Panc1 (cell line): ENCODE measurements around the gene SYNE1. TPM values are rescaled to one million over a fixed set of nuclear protein-coding genes. Genes with fewer than 3 reads are reported as not detected.

Source experiments
- ATAC-seq: fragments of 200-7000 bp; cut with Tn5 transposase; 2 replicates; pipeline ENCODE4 v1.9.1; 2020; ENCODE audit warnings: mild to moderate bottlenecking, moderate library complexity
- BruUV-seq: library from RNA; stranded (reverse); fragments of 400-500 nt; replicated peaks from 2 replicates; lab custom pipeline; 2021; lab: Mats Ljungman, UMichigan
- CTCF ChIA-PET: fragments of 300-600 bp; sonication (Branson Sonifier 250); formaldehyde crosslinking; loops from one replicate; lab custom pipeline; 2022; ENCODE audit warnings: antibody characterized with exemption; lab: Charles Lee
- POLR2A ChIA-PET: fragments of 300-600 bp; sonication (Branson Sonifier 250); formaldehyde crosslinking; loops from one replicate; lab custom pipeline; 2022; ENCODE audit warnings: antibody characterized with exemption; lab: Charles Lee
- DNase-seq: peaks from one replicate; pipeline ENCODE4 v3.0.0-alpha.2; 2010; ENCODE audit warnings: low read depth, low spot score
- H3K27ac ChIP-seq: 2 replicates; pipeline ENCODE4 v1.5.1; 2011; ENCODE audit warnings: mild to moderate bottlenecking, low read length, inconsistent platforms
- H3K27me3 ChIP-seq: fragments of 200-500 bp; sonication (Bioruptor generic); 2 replicates; pipeline ENCODE4 v1.6.0; 2014; ENCODE audit warnings: low read length, inconsistent platforms; ENCODE audit not compliant: control insufficient read depth, insufficient read depth
- H3K36me3 ChIP-seq: fragments of 200-500 bp; sonication (Bioruptor generic); 2 replicates; pipeline ENCODE4 v1.5.1; 2014; ENCODE audit warnings: inconsistent platforms, mild to moderate bottlenecking, low read length, moderate library complexity; ENCODE audit not compliant: control insufficient read depth, insufficient read depth
- H3K4me1 ChIP-seq: 2 replicates; pipeline ENCODE4 v1.5.1; 2011; ENCODE audit warnings: inconsistent platforms, mild to moderate bottlenecking, low read length, moderate library complexity; ENCODE audit not compliant: control insufficient read depth, insufficient read depth
- H3K4me3 ChIP-seq, 2 experiments: 2 replicates each; pipeline ENCODE4 v1.5.1; 2011 to 2012; ENCODE audit warnings: low read depth in 2 of 2, low read length in 2 of 2, mild to moderate bottlenecking in 2 of 2, inconsistent platforms in 1 of 2, moderate library complexity in 1 of 2
- H3K9me3 ChIP-seq: fragments of 200-500 bp; sonication (Bioruptor generic); 2 replicates; pipeline ENCODE4 v1.5.1; 2014; ENCODE audit warnings: low read depth, mild to moderate bottlenecking, inconsistent platforms, low read length, moderate library complexity; ENCODE audit not compliant: control insufficient read depth, insufficient read depth
- CTCF ChIP-seq: fragments of 450-650 bp; IDR thresholded peaks from 2 replicates; pipeline ENCODE4 v1.5.1; 2017; ENCODE audit warnings: mild to moderate bottlenecking
- POLR2AphosphoS5 ChIP-seq: IDR thresholded peaks from 2 replicates; pipeline ENCODE4 v1.6.1; 2012; ENCODE audit warnings: mild to moderate bottlenecking, low read depth, low read length, moderate library complexity
- REST ChIP-seq, 2 experiments: IDR thresholded peaks; 2 replicates each; pipeline ENCODE4 v1.6.1; 2011 to 2012; ENCODE audit warnings: low read depth in 2 of 2, control low read depth in 1 of 2, low read length in 1 of 2, mild to moderate bottlenecking in 1 of 2, moderate library complexity in 1 of 2; ENCODE audit not compliant: insufficient read depth in 1 of 2
- SIN3A ChIP-seq: IDR thresholded peaks from 2 replicates; pipeline ENCODE4 v1.6.1; 2012; ENCODE audit warnings: low read depth, mild to moderate bottlenecking, low read length, moderate library complexity, borderline replicate concordance; ENCODE audit not compliant: insufficient read depth
- TCF7L2 ChIP-seq: IDR thresholded peaks from 2 replicates; pipeline ENCODE4 v1.6.1; 2011; ENCODE audit warnings: mild to moderate bottlenecking, low read depth, low read length, inconsistent platforms
- in situ Hi-C: cut with HindIII; loops from 2 replicates; pipeline ENCODE4 v1.10.0; 2016; ENCODE audit warnings: low sequenced_read_pairs, low pct_unique_long_range_greater_than_20kb
- intact Hi-C: fragments of 100-400 bp; cut with micrococcal nuclease; formaldehyde crosslinking; loops from one replicate; pipeline ENCODE4 v1.10.0; 2022; ENCODE audit not compliant: unreplicated experiment
- total RNA-seq: library from RNA; stranded (reverse); gene quantifications from one replicate; pipeline ENCODE4 v1.2.1, GENCODE V29; 2021; ENCODE audit not compliant: unreplicated experiment

Gene SYNE1
- total RNA-seq, 1 experiment from 2014 or later, result 3.2 TPM

GRCh38 chr6:152343735-152344360 is 293.3 kb downstream of the SYNE1 start:
- ATAC-seq, result no peak
- Histone ChIP-seq H3K4me3 (no peak overlapping the region), H3K4me1 (no peaks in the 10 kb centered on the region), H3K27ac (no peak overlapping the region), H3K36me3 (no peaks in the 10 kb centered on the region), H3K9me3 (no peaks in the 10 kb centered on the region), H3K27me3 (no peaks in the 10 kb centered on the region)
- in situ Hi-C loops, result no loop called here
- ChIA-PET CTCF (no interaction called here), POLR2A (no interaction called here)
- no TSS peak for BruUV-seq
- intact Hi-C loops, result no loop called here
- TF ChIP-seq SIN3A, result no peak
- no peak for TF ChIP-seq TCF7L2
- no peak for TF ChIP-seq POLR2AphosphoS5
- TF ChIP-seq REST (IDR thresholded peaks at IDR 0.05; ENCODE audit: insufficient read depth in 1 of 2, low read depth in 2 of 2, low read length in 1 of 2), result no peak
- TF ChIP-seq CTCF, result no peak
- DNase-seq, result no peak

GRCh38 chr6:152341596-152341995 is 295.6 kb downstream of the SYNE1 start:
- no peak overlapping the region for H3K27ac ChIP-seq
- no peak for ATAC-seq
- ChIA-PET POLR2A (no interaction called here), CTCF (no interaction called here)
- H3K27me3 ChIP-seq, result no peaks in the 10 kb centered on the region
- intact Hi-C loops (no loop called here), in situ Hi-C loops (no loop called here)
- no peaks in the 10 kb centered on the region for H3K9me3 ChIP-seq
- H3K4me3 ChIP-seq, result no peak overlapping the region
- no peaks in the 10 kb centered on the region for H3K4me1 ChIP-seq
- no peak for TF ChIP-seq TCF7L2
- no peak for TF ChIP-seq CTCF
- no peak for TF ChIP-seq REST (IDR thresholded peaks at IDR 0.05; ENCODE audit: insufficient read depth in 1 of 2, low read depth in 2 of 2, low read length in 1 of 2)
- TF ChIP-seq SIN3A, result no peak
- no peak for TF ChIP-seq POLR2AphosphoS5
- no TSS peak for BruUV-seq
- no peaks in the 10 kb centered on the region for H3K36me3 ChIP-seq
- DNase-seq, result no peak
